Urothelium cell line (cell line): Measurements from ENCODE around the gene SLC22A17.

Experiments used
- DNase-seq: peaks from one replicate; pipeline ENCODE4 v3.0.0; 2011; ENCODE audit warnings: low spot score, mixed read lengths
- FAIRE-seq: peaks from 2 replicates; lab custom pipeline; 2011; peaks lifted over from hg19 to GRCh38; lab: Jason Lieb, UNC

SLC22A17 gene

DNA sequence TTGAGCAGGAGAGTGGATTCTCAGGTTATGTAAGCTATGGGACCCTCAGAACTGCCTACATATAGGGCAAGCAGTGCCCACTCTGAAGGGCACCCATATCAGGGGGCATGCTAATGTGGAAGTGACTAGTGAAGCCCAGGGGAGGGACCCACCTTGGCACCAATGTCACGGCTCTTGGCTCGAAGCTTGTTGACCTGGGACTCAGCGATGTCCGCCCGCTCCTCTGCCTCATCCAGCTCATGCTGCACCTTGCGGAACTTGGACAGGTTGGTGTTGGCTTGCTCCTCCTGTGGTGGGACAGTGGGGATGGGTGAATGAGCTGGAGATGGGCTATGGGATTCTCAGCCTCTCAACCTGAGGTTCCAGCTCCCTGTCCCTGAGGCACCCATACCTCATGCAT lies 29.6 kb upstream of the SLC22A17 start:
- DNase-seq, result no peak
- no peak for FAIRE-seq

DNA sequence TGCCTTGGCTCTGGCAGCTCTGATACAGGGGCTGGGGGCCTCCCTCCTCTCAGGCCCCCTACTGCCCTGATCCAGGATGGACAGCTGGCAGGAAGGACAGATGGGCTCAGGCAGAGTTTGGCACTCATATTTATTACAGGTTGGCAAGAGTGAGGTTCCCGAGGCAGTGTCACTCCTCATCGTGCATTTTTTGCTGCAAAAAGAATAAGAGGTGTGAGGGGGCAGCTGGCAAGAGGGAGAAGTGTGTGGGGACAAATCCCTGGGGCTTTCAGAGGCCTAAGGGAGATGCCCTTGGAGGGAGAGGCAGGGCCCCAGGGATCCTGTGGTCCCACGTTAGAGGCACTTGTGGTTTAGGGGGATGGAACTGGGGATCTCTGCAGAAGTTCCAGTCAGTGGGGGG lies 29.2 kb upstream of the SLC22A17 start:
- FAIRE-seq (no peak), DNase-seq (no peak)

DNA sequence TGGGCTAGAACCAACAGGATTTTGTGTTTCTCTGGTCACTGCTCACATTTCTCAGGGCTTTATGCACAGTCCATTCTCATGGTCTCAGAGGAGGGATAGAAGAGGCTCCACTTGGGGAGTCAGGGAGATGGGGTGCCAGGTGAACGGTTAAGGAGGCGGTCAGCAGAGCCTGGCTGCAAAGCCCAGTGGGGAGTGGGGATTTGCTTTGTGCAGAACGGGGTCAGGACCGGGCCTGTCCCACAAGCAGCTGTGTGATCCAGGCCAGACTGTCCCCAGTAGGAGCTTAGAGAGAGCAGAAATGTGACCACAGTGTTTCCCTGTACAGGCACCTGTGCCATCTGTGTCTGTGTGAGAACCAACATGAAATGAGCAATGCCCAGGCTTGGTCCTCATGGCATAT lies 28.3 kb upstream of the SLC22A17 start:
- DNase-seq (no peak), FAIRE-seq (no peak)

DNA sequence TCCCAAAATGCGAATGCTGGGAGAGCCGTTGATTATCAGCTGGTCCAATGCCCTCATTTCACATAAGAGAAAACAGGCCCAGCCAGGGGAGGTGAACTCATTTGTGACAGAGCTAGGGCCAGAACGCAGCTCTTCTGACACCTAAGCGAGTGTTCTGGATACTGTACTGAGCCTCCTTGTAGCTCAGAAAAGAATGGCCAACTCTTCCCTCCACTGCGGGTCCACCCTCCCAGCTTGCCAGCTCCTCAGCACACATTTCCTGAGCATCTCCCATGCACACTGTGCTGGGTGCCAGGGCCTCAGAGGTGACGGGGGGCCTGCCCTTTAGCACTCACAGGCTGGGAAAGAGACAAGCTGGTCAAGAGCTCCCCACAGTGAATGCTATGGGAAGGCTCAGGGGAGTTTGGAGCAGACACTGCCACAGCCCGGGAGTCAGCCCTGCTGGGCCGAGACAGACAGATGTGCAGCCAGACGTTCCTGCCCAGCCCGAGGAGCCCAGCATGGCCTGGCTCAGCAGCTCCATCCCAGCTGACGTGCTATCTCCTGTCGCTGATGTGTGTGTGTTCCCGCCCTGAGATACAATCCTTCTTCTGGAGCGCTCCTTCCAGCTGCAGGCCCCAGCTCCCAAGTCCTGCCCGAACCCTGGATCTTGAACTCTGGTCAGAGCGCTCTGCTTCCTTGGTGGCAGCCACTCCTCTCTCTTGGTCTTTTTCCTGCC lies 27.7 kb upstream of the SLC22A17 start:
- DNase-seq (no peak), FAIRE-seq (no peak)

DNA sequence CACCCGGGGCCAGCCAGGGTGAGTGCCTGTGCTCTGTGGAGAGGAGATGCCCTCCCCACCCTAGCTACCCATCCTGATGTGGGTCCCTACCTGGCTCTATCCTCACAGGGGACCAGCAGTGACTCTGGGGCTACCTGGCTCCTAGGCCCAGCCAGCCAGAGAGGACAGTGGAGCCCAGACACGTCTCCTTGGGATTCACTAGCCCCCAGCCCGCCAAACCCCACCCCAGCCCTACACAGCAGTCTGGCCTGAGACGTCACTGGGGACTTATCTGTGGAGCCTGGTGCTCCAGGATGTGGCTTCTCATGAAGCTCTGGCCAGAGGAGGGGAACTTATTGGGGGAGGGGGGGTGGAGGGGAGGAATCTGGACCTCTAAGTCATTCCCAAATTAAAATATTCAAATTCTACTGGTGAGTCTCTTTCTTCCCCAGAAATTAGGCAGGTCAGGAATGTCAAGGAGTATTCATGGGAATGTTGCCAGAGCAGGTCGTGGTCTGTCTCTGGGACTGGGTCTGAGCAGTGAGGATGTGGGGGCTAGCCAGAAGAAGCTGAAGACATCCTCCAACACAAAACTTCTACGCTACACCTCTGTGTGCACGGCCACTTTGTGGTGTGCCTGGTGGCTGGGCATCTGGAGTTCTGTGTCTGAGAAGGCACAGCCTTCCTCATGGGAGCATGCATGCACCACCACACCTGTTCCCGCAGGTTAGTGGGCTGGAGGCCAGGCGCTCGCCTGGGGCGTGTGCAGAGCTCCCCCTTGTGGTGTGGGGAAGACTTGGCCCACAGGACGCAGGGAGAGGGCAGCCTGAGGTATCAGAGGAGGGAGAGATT lies 26.9 kb upstream of the SLC22A17 start:
- FAIRE-seq, result no peak
- DNase-seq, result peak; percentile 79

DNA sequence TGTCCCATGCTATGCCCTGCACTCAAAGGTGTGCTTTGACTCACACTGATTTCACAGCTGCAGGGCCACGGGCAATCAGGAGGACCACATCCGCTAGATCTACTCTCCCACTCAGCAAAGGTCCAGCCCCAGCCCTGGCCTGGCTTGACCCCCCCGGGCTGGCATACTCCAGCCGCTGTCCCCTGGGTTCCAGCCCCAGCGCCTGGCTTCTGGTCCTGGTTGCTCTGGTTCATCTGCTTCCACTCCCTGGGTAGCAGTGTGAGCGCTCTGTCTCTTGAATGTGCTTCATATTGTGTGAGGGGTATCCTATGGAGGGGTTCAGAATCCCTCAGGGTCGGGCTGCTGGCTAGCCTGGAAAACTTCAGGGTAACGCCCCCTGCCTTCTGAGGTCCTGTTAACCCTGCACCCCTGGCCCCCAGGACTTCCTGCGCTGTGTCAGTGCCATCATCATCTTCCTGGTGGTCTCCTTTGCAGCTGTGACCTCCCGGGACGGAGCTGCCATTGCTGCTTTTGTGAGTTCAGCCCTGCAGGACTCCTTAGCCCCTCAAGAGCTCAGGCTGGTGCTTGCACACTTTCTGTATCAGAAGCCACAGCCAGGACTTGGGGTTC lies 26.0 kb upstream of the SLC22A17 start:
- FAIRE-seq (no peak), DNase-seq (no peak)

DNA sequence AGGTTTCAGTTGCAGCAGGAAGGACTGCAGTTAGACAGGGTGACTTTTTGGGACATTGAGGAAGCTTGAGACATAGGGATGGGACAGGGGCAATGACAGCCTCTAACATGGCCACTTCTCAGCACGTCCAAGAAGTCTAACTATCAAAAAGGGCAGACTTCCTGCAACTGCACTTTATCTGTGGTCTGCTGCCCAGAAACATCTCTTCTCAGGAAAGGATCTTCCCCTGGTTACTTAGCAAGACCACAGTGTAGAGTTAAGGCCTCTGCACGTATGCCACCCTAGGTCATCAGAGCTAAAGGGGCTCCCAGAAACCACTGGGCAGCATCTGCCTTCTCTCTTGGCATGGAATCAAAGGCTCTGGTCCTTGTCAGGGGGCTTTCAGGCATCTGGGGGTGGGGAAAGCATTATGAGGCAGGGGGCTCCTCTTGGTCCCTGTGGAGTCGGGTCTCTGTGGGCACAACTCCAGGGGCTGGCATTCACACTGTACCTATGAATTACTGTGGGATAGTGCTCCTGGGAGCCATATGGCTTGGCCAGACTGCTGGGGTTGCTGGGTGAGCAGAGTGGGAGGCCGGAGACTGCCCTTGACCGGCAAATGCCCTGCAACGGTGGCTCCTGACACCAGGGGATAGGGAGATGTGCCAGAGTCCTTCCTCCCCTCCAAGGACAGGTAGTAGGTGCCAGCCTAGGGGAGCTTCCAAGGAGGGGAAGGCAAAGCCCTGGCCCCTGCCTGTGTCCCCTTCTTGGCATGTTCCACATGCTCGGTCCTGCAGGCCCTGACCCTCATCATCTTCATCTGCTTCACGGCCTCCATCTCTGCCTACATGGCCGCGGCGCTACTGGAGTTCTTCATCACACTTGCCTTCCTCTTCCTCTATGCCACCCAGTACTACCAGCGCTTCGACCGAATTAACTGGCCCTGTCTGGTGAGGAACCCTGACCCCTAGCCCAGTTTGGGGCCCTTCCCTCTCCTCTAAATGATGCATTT lies 25.2 kb upstream of the SLC22A17 start:
- no peak for DNase-seq
- FAIRE-seq, result no peak

DNA sequence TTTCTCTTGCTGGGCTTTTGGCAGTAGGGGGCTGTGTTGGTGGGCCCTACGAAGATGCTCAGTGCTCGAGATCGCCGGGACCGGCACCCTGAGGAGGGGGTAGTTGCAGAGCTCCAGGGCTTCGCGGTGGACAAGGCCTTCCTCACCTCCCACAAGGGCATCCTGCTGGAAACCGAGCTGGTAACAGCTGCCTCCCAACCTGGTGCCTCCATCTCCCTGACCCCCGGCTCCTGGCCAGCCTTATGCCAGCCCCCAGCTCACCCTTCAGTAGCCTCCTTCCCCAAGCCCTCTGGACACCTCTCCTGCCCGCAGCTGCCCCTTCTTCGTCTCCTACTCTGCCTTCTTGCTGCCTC lies 24.5 kb upstream of the SLC22A17 start:
- no peak for FAIRE-seq
- no peak for DNase-seq

DNA sequence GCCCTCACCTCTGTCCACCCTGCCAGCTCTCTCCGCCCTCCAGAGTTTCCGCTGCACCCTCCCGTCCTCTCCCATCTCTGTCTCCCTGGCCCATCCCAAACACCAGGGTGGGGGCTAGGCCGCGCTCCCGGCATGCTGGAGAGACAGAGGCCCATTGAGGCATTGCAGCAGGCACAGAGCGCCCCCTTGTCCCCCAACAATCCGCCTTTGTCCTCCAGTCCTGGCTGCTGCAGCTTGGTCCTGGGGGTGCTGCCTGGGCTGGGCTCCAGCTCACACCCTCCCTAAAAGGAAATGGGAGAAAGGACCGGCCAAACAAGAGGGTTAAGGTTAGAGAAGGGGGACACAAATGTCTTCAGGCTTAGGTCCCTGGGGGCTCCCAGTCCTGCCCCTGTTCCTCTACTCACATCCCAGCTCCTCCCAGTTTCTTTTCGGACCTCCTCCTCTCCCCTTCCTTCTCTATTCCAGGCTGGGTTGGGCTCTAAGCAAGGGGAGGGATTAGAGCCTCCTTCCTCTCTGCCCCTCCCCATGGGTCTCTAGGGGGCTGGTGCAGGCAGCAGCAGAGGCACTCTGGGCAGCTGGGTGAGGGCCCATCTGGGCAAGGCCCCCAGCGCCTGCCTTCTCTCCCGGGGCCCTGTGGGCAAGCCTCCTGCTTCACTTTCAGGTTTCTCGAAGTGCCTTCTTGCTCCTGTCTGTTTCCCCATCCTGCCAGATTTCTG lies 24.0 kb upstream of the SLC22A17 start, which contains the start of gene CMTM5:
TSS of gene CMTM5 (plus strand) at position 565 of the 716 bp plus-strand sequence. CDS start 206 bp downstream, outside the sequence.
- FAIRE-seq (no peak), DNase-seq (no peak)

DNA sequence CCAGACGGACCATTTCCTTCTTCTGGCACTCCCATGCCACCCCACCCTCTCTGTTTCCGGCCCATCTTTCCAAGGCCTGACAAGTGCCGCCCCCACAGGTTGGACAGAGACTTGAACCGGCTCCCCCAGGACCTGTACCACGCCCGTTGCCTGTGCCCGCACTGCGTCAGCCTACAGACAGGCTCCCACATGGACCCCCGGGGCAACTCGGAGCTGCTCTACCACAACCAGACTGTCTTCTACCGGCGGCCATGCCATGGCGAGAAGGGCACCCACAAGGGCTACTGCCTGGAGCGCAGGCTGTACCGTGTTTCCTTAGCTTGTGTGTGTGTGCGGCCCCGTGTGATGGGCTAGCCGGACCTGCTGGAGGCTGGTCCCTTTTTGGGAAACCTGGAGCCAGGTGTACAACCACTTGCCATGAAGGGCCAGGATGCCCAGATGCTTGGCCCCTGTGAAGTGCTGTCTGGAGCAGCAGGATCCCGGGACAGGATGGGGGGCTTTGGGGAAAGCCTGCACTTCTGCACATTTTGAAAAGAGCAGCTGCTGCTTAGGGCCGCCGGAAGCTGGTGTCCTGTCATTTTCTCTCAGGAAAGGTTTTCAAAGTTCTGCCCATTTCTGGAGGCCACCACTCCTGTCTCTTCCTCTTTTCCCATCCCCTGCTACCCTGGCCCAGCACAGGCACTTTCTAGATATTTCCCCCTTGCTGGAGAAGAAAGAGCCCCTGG lies 23.0 kb upstream of the SLC22A17 start:
- FAIRE-seq (no peak), DNase-seq (no peak)

DNA sequence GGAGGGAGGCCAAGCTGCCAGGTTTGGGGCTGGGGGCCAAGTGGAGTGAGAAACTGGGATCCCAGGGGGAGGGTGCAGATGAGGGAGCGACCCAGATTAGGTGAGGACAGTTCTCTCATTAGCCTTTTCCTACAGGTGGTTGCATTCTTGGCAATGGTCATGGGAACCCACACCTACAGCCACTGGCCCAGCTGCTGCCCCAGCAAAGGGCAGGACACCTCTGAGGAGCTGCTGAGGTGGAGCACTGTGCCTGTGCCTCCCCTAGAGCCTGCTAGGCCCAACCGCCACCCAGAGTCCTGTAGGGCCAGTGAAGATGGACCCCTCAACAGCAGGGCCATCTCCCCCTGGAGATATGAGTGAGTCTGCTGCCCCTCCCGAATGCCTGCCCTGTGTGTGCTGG lies 20.4 kb upstream of the SLC22A17 start:
- FAIRE-seq (no peak), DNase-seq (no peak)

DNA sequence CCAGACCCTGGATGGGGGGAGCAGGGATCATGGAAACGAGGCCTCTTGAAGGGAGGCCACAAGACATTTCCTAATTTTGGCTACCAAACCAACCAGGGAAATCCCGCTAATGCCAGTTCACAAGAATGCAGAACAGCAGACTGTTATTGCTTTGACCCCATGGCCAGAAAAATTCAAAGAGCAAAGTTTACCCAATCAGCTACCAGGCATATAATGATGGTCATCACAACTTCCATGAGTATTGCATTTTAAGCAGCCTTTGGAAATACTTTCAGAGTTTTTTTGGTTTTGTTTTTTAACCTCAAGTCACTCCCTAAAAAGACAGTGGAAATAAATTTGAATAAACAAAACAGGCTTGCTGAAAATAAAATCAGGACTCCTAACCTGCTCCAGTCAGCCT lies 19.8 kb upstream of the SLC22A17 start, which contains the start of gene IL25:
TSS of gene IL25 (plus strand) at position 301 of the 400 bp plus-strand sequence.
- DNase-seq, result no peak
- FAIRE-seq, result no peak

DNA sequence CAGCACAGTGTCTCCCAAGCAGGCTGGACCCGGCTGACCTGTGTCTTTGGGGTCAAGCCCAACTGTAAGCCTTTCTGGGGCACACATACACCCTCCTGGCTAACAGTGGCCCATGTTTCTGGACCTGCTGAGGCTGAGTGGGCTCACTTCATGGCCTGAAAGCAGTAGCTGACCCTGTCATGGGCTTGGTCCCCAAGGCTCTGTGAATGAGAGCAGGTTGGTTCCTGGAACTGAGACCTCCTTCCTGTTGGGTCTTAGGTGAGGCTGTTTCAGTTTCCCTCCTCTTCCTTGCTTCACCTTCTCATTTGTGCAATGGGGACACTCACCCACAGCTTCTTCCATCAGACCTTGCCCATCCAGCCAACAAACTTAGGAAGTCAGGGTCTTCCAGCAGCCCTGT lies 19.2 kb upstream of the SLC22A17 start:
- no peak for FAIRE-seq
- no peak for DNase-seq

DNA sequence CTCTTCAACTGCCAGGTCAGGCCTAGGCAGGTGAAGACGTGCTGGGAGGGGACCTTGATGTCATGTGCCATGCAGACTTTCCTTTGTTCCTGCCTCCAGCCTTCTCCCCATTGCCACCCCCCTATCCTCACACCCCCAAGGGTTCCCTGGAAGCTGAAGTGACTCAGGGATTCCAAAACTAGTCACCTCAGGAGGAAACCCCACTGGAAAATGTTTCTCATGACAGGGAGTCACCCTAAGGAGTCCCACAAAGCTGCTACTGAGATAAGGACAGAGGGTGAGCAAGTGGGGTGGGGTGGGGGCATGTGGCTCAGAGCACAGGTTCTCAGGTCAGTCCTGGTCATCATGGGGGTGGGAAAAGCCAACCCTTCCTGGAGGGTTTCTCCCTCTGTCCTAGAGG lies 17.5 kb upstream of the SLC22A17 start:
- DNase-seq (no peak), FAIRE-seq (no peak)

DNA sequence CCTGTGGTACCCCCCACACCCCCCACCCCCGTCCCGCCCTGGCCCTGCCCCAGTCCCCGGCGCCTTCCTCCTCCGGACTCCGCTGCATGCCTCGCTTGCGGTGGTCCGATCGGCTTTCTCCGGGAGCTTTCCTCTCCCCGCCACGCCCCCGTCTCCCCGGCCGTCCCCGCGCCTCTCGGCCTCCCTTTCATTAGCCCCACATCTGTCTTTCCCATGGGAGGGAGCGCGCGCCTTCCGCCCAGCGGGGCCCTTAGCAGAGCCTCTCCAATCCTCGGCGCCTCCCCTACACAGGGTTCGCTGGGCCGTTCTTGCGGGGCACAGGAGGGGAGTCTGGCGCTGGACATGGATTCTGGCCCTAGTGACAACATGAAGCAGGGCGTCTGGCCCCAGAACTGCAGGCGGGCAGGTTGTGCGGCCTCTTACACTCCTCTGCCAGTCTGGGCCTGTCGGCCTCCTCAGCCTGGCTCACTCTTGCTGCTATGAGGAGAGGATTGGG lies 13.8 kb upstream of the SLC22A17 start:
- no peak for DNase-seq
- no peak for FAIRE-seq

DNA sequence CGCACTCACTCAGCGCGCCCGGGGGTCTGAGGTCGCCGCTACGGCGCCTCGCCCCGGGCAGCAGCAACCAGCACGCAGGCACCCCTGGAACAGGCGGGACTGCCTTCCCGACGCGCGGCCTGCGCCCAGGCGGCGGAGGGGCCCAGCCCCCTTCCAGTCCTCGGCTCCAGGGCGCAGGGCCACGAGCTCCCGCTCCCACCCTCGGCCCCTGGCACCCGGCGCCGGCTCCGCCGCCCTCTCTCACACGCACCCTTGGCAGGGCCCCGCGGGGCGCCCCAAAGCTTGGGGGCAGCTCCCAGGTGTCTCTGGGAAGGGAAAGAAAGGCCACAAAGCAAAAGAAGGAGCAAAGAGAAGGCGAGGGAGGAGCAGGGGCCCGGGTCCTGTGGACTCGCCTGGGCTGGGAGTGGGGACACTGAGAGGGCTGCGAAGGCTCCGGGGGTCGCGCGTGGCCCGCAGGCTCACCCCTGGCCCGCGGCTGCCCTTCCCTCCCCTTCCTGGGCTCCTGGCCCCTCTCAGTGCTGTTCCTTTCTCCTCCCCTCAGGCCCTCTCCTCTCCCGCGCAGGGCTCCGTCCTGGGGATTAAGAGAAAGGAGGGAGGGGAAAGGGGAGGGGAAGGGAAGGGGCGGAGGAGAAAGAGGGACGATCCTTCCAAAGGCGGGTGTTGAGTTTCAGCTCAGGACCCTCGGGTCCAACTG lies 13.2 kb upstream of the SLC22A17 start:
- FAIRE-seq (no peak), DNase-seq (no peak)

DNA sequence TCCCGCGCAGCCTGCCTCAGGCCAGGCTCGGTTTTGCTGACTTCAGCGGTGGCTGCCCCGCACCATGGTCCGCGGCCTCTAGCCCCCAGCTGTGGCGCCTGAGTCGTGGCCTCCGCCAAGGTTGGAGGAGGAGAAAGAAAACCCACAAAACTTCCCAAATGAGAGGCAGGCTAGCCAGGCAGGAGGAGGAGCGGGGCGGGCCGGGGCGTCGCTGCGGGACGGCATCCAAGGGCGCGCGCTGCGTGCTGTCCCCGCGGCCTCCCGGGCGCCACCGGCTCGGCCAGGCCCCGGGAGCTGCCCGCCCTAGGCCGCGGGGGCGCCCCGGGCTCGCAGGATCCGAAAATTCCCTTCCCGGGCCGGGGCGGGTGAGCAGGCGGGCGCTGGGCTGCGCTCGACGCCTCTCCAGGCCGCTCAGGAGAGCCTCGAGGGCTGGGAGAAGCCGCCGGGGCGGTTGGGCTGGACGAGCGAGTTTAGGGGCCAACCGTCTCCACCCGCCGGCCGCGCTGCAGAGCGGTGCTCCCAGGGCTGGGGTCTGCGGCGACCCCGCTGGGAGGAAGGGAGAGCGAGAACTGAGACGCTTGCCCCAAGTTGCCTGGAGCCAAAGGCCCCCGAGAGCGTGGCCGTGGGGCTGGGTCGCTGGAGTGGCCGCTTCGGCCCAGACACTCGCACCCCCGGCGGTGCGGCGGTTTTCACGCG lies 12.5 kb upstream of the SLC22A17 start, which contains the start of gene EFS:
TSS of gene EFS (minus strand) at position 137 of the 696 bp plus-strand sequence. CDS start 147 bp downstream, outside the sequence.
- no peak for DNase-seq
- FAIRE-seq, result no peak
